Endothelial cell (in vitro differentiated cells): ENCODE results near the gene ATP10A. TPM values are rescaled to one million over a fixed set of nuclear protein-coding genes. Genes with fewer than 3 reads are reported as not detected.

ENCODE experiments used
- DNase-seq: peaks from one replicate; pipeline ENCODE4 v3.0.0; 2021; ENCODE audit warnings: low spot score
- H3K27ac Mint-ChIP-seq: one replicate; pipeline ENCODE4 v1.8.0; 2021; ENCODE audit warnings: mixed read lengths, inconsistent platforms; ENCODE audit not compliant: unreplicated experiment
- H3K27me3 Mint-ChIP-seq: one replicate; pipeline ENCODE4 v1.8.0; 2021; ENCODE audit warnings: mild to moderate bottlenecking, moderate library complexity, mixed read lengths, inconsistent platforms; ENCODE audit not compliant: unreplicated experiment
- H3K36me3 Mint-ChIP-seq: one replicate; pipeline ENCODE4 v1.8.0; 2021; ENCODE audit warnings: mild to moderate bottlenecking, low read depth, mixed read lengths, inconsistent platforms; ENCODE audit not compliant: unreplicated experiment
- H3K4me1 Mint-ChIP-seq: one replicate; pipeline ENCODE4 v1.8.0; 2021; ENCODE audit warnings: mild to moderate bottlenecking, mixed read lengths, inconsistent platforms; ENCODE audit not compliant: unreplicated experiment
- H3K4me3 Mint-ChIP-seq: one replicate; pipeline ENCODE4 v1.8.0; 2021; ENCODE audit warnings: mild to moderate bottlenecking, mixed read lengths, inconsistent platforms; ENCODE audit not compliant: unreplicated experiment
- H3K9me3 Mint-ChIP-seq: one replicate; pipeline ENCODE4 v1.8.0; 2021; ENCODE audit warnings: mixed read lengths, inconsistent platforms; ENCODE audit not compliant: unreplicated experiment
- total RNA-seq: library from RNA; stranded (reverse); fragmentation: NEBNext Ultra II Directional; extraction: Animal tissue kit (Norgen Biotek cat#: 25700); gene quantifications from one replicate; pipeline ENCODE4 v1.2.1, GENCODE V29; 2021; ENCODE audit not compliant: unreplicated experiment
- TF ChIP-seq, protein P1 (sequence below): fragments of 200-600 bp; sonication (generic); IDR thresholded peaks from one replicate; pipeline ENCODE4 v1.5.0; 2021; ENCODE audit warnings: antibody characterized with exemption; ENCODE audit not compliant: unreplicated experiment

The ATP10A gene
- total RNA-seq, 1 donor from 2014 or later, result 0.13 TPM

DNA sequence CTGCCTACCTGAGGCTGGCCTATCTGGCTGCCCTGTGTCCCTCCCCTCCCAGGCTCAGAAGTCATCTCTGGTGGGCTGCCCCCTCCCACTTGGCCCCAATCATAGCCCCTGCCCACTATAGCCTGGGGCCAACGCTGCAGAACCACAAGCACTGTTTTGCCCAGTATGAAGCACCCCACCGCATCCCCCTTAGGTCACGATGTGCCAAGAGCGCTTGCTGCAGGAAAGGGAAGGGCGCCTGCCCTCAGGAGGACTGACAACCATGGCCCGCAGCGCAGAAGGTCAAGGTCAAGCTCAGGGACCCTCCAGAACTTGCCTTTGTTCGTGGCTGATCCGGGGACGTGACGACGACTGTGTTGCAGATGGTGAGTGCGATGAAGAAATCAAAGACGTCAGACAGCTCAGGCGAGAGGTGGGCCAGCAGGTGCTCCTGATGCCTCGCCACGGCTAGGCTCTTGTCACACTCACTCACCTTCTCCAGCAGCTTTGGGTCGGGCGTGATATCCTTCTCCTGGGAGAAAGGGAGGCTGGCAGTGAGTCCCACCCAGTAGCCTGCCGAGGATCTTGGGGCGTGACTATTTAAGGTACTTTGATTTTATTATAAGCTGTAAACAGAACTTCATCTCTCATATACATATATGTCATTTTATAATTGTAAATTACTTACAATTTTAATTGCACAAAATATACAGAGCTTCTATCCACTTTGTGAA, 146.6 kb downstream of the ATP10A start:
- no peak for DNase-seq
- TF ChIP-seq, protein P1, sequence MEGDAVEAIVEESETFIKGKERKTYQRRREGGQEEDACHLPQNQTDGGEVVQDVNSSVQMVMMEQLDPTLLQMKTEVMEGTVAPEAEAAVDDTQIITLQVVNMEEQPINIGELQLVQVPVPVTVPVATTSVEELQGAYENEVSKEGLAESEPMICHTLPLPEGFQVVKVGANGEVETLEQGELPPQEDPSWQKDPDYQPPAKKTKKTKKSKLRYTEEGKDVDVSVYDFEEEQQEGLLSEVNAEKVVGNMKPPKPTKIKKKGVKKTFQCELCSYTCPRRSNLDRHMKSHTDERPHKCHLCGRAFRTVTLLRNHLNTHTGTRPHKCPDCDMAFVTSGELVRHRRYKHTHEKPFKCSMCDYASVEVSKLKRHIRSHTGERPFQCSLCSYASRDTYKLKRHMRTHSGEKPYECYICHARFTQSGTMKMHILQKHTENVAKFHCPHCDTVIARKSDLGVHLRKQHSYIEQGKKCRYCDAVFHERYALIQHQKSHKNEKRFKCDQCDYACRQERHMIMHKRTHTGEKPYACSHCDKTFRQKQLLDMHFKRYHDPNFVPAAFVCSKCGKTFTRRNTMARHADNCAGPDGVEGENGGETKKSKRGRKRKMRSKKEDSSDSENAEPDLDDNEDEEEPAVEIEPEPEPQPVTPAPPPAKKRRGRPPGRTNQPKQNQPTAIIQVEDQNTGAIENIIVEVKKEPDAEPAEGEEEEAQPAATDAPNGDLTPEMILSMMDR, result no peak
- Mint-ChIP-seq H3K4me3 (no peak overlapping the region), H3K36me3 (no peaks in the 10 kb centered on the region), H3K27me3 (peaks cover 2% of the 10 kb centered on the region), H3K4me1 (no peaks in the 10 kb centered on the region), H3K27ac (no peak overlapping the region), H3K9me3 (no peaks in the 10 kb centered on the region)

DNA sequence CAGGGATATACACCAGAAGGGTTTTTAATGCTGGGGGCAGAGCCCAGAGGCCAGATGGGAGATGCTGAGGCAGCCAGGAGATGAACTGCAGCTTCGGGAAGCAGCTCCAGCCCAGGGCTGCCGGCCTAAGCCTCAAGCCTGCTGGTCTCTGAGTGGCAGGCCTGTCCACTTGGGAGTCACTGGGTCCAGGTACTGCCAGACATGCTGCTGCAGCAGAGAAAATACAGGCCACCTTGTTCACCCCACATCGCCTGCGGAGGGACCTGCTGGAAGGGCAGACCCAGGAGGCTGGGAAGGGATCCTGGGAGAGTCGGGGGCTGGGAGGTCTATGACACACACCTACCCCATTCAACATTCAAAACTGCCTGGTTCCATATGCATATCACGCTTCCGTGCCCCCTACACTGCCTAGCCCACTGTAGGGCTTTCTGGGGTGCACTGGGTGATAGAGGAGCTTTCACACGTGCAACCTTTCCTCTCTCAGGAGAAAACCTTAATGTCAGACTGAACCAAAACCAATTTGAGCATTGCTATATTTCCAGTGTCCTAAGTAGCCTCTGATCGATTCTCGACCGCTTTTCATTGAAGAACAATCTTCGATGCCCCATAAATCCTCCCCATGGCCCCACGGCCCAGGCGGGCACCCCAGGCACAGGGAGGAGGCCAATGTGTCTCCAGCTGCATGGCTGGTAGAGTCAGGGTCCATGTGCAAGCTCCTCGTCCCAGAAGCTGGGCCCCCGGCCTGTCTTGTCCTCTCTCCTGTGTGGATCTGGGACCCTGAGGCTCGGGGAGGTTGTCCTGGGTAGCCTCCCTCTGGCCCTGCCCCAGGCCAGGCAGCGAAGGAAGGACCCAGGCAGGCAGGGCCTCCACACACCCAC, 147.4 kb downstream of the ATP10A start:
- no peak overlapping the region for H3K27ac Mint-ChIP-seq
- H3K36me3 Mint-ChIP-seq, result no peaks in the 10 kb centered on the region

DNA sequence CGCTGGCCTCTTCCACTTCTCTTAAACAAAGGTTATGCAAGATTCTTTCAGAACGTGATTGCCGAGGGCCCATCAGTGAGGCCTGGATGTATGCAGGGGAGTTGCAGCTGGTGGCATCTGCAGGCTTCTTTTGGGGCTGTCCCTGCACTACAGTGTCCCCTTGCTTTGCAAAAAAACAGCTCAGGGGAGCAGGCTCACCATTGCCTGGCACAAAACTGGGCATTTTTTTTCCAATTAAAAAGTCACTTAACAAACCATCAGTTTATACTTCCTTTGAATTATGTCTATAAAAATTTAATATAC, 148.6 kb downstream of the ATP10A start:
- peaks cover 2% of the 10 kb centered on the region for H3K27me3 Mint-ChIP-seq
- H3K9me3 Mint-ChIP-seq, result no peaks in the 10 kb centered on the region
- H3K36me3 Mint-ChIP-seq, result no peaks in the 10 kb centered on the region
- no peak for DNase-seq
- H3K4me3 Mint-ChIP-seq, result no peak overlapping the region
- H3K4me1 Mint-ChIP-seq, result no peaks in the 10 kb centered on the region
- H3K27ac Mint-ChIP-seq, result no peak overlapping the region
- TF ChIP-seq, protein P1, result no peak

More for the DNA sequence above, 147.4 kb downstream of the ATP10A start:
- H3K4me3 Mint-ChIP-seq, result no peak overlapping the region
- no peaks in the 10 kb centered on the region for H3K9me3 Mint-ChIP-seq
- TF ChIP-seq, protein P1, result no peak
- peaks cover 2% of the 10 kb centered on the region for H3K27me3 Mint-ChIP-seq
- H3K4me1 Mint-ChIP-seq, result no peaks in the 10 kb centered on the region
- DNase-seq, result no peak

DNA sequence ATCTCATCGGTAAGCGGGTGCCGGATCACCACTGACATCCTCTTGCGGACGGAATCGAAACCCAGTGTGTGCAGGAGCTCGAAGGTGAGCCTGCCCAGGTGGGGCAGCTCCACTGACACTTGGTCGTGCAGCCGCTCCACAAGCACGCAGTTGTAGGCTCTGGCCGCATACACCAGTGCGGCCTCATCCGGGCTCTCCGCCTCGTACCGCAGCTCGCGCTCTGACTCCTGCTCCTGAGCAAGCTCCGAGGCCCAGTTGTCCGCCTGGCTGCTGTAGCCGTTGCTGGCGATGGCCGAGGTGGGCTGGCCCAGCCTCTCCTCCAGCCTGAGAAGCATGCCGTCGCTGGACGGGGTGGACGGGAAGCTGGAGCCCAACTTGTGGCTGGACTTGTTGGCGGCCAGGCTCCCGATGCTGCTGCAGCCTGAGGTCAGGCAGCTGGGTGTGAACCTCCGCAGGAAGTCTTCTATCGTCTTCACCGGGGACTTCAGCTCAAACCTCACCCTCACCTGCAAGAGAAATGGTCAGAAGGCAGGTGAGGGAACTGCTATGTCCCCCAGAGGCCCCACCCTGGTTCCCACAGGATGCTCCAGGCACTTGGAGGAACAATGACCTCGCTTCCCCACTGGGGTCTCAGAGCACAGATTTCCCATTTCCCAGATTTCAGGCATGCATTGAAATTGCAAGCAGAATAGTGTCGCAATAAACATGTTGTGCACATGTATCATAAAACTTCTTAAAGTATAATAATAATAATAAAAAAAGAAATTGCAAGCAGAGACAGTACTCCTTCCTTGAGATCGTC, 149.2 kb downstream of the ATP10A start:
- Mint-ChIP-seq H3K9me3 (no peaks in the 10 kb centered on the region), H3K4me1 (no peaks in the 10 kb centered on the region), H3K36me3 (no peaks in the 10 kb centered on the region), H3K4me3 (no peak overlapping the region), H3K27ac (no peak overlapping the region), H3K27me3 (peaks cover 2% of the 10 kb centered on the region)
- TF ChIP-seq, protein P1, result no peak
- no peak for DNase-seq
